ENCODE data around the gene GATM.

The GATM gene

GRCh38 chr15:45401665-45402161 is 23.4 kb upstream of the GATM start:
- peaks cover 13% of the 10 kb centered on the region for H3K27me3 ChIP-seq (ENCODE audit: control insufficient read depth, insufficient read depth, low read length)
- no peaks in the 10 kb centered on the region for H3K9me3 ChIP-seq (replicated peaks; ENCODE audit: low read length)
- H3K4me2 ChIP-seq (ENCODE audit: low read length): peak overlapping the region; percentile 95
- H3K36me3 ChIP-seq (ENCODE audit: insufficient read depth, low read length): peaks cover 11% of the 10 kb centered on the region
- peak overlapping the region; percentile 93 for H3K9ac ChIP-seq (ENCODE audit: low read depth, low read length)
- H3K4me3 ChIP-seq (ENCODE audit: low read length): peak overlapping the region; percentile 85
- H3K4me1 ChIP-seq (ENCODE audit: control insufficient read depth, insufficient read depth, low read length): peaks cover 9% of the 10 kb centered on the region

GRCh38 chr15:45399381-45400212 is 21.3 kb upstream of the GATM start:
- Histone ChIP-seq H3K4me3 (ENCODE audit: low read length) (no peak overlapping the region), H3K27me3 (ENCODE audit: control insufficient read depth, insufficient read depth, low read length) (peaks cover 32% of the 10 kb centered on the region), H3K9me3 (replicated peaks; ENCODE audit: low read length) (no peaks in the 10 kb centered on the region), H3K9ac (ENCODE audit: low read depth, low read length) (no peak overlapping the region), H3K4me2 (ENCODE audit: low read length) (no peak overlapping the region), H3K4me1 (ENCODE audit: control insufficient read depth, insufficient read depth, low read length) (peaks cover 9% of the 10 kb centered on the region), H3K36me3 (ENCODE audit: insufficient read depth, low read length) (no peaks in the 10 kb centered on the region)

- Histone ChIP-seq H3K9ac (ENCODE audit: low read depth, low read length) (no peak overlapping the region), H3K27me3 (ENCODE audit: control insufficient read depth, insufficient read depth, low read length) (peaks cover 51% of the 10 kb centered on the region)
These were observed 18.8 kb upstream of the GATM start for GRCh38 chr15:45397116-45397665.

GRCh38 chr15:45395943-45396342 is 17.6 kb upstream of the GATM start:
- no peaks in the 10 kb centered on the region for H3K36me3 ChIP-seq (ENCODE audit: insufficient read depth, low read length)

More at GRCh38 chr15:45397116-45397665, 18.8 kb upstream of the GATM start:
- no peak overlapping the region for H3K4me3 ChIP-seq (ENCODE audit: low read length)
- H3K36me3 ChIP-seq (ENCODE audit: insufficient read depth, low read length): no peaks in the 10 kb centered on the region
- H3K9me3 ChIP-seq (replicated peaks; ENCODE audit: low read length): no peaks in the 10 kb centered on the region
- H3K4me1 ChIP-seq (ENCODE audit: control insufficient read depth, insufficient read depth, low read length): no peaks in the 10 kb centered on the region
- H3K4me2 ChIP-seq (ENCODE audit: low read length): no peak overlapping the region

GRCh38 chr15:45394681-45395080 is 16.3 kb upstream of the GATM start:
- Histone ChIP-seq H3K4me3 (ENCODE audit: low read length) (no peak overlapping the region), H3K4me1 (ENCODE audit: control insufficient read depth, insufficient read depth, low read length) (no peaks in the 10 kb centered on the region), H3K9ac (ENCODE audit: low read depth, low read length) (no peak overlapping the region), H3K27me3 (ENCODE audit: control insufficient read depth, insufficient read depth, low read length) (peaks cover 64% of the 10 kb centered on the region), H3K4me2 (ENCODE audit: low read length) (no peak overlapping the region), H3K36me3 (ENCODE audit: insufficient read depth, low read length) (no peaks in the 10 kb centered on the region), H3K9me3 (replicated peaks; ENCODE audit: low read length) (no peaks in the 10 kb centered on the region)

More at GRCh38 chr15:45395943-45396342, 17.6 kb upstream of the GATM start:
- Histone ChIP-seq H3K9me3 (replicated peaks; ENCODE audit: low read length) (no peaks in the 10 kb centered on the region), H3K4me3 (ENCODE audit: low read length) (no peak overlapping the region), H3K9ac (ENCODE audit: low read depth, low read length) (no peak overlapping the region), H3K4me1 (ENCODE audit: control insufficient read depth, insufficient read depth, low read length) (no peaks in the 10 kb centered on the region), H3K4me2 (ENCODE audit: low read length) (no peak overlapping the region), H3K27me3 (ENCODE audit: control insufficient read depth, insufficient read depth, low read length) (peaks cover 61% of the 10 kb centered on the region)

- Histone ChIP-seq H3K9me3 (replicated peaks; ENCODE audit: low read length) (no peaks in the 10 kb centered on the region), H3K4me3 (ENCODE audit: low read length) (no peak overlapping the region), H3K36me3 (ENCODE audit: insufficient read depth, low read length) (no peaks in the 10 kb centered on the region), H3K9ac (ENCODE audit: low read depth, low read length) (no peak overlapping the region), H3K4me1 (ENCODE audit: control insufficient read depth, insufficient read depth, low read length) (no peaks in the 10 kb centered on the region), H3K27me3 (ENCODE audit: control insufficient read depth, insufficient read depth, low read length) (peaks cover 69% of the 10 kb centered on the region), H3K4me2 (ENCODE audit: low read length) (no peak overlapping the region)
These were observed 15.5 kb upstream of the GATM start for GRCh38 chr15:45393851-45394250.

GRCh38 chr15:45392584-45392855 is 14.2 kb upstream of the GATM start:
- Histone ChIP-seq H3K27me3 (ENCODE audit: control insufficient read depth, insufficient read depth, low read length) (peaks cover 76% of the 10 kb centered on the region), H3K36me3 (ENCODE audit: insufficient read depth, low read length) (no peaks in the 10 kb centered on the region), H3K4me3 (ENCODE audit: low read length) (no peak overlapping the region), H3K4me2 (ENCODE audit: low read length) (no peak overlapping the region), H3K9me3 (replicated peaks; ENCODE audit: low read length) (no peaks in the 10 kb centered on the region), H3K9ac (ENCODE audit: low read depth, low read length) (no peak overlapping the region), H3K4me1 (ENCODE audit: control insufficient read depth, insufficient read depth, low read length) (no peaks in the 10 kb centered on the region)

GRCh38 chr15:45391746-45392583 is 13.6 kb upstream of the GATM start:
- Histone ChIP-seq H3K4me1 (ENCODE audit: control insufficient read depth, insufficient read depth, low read length) (no peaks in the 10 kb centered on the region), H3K27me3 (ENCODE audit: control insufficient read depth, insufficient read depth, low read length) (peaks cover 76% of the 10 kb centered on the region), H3K4me2 (ENCODE audit: low read length) (no peak overlapping the region), H3K9ac (ENCODE audit: low read depth, low read length) (no peak overlapping the region), H3K4me3 (ENCODE audit: low read length) (no peak overlapping the region), H3K36me3 (ENCODE audit: insufficient read depth, low read length) (no peaks in the 10 kb centered on the region), H3K9me3 (replicated peaks; ENCODE audit: low read length) (no peaks in the 10 kb centered on the region)

GRCh38 chr15:45389351-45389750 is 11.0 kb upstream of the GATM start:
- Histone ChIP-seq H3K27me3 (ENCODE audit: control insufficient read depth, insufficient read depth, low read length) (peaks cover 73% of the 10 kb centered on the region), H3K9me3 (replicated peaks; ENCODE audit: low read length) (no peaks in the 10 kb centered on the region), H3K4me2 (ENCODE audit: low read length) (no peak overlapping the region), H3K36me3 (ENCODE audit: insufficient read depth, low read length) (no peaks in the 10 kb centered on the region), H3K4me1 (ENCODE audit: control insufficient read depth, insufficient read depth, low read length) (no peaks in the 10 kb centered on the region), H3K9ac (ENCODE audit: low read depth, low read length) (no peak overlapping the region), H3K4me3 (ENCODE audit: low read length) (no peak overlapping the region)

GRCh38 chr15:45387380-45388007 is 9.2 kb upstream of the GATM start:
- no peak overlapping the region for H3K4me2 ChIP-seq (ENCODE audit: low read length)
- no peaks in the 10 kb centered on the region for H3K9me3 ChIP-seq (replicated peaks; ENCODE audit: low read length)
- H3K36me3 ChIP-seq (ENCODE audit: insufficient read depth, low read length): no peaks in the 10 kb centered on the region
- peaks cover 68% of the 10 kb centered on the region for H3K27me3 ChIP-seq (ENCODE audit: control insufficient read depth, insufficient read depth, low read length)
- no peak overlapping the region for H3K9ac ChIP-seq (ENCODE audit: low read depth, low read length)
- no peaks in the 10 kb centered on the region for H3K4me1 ChIP-seq (ENCODE audit: control insufficient read depth, insufficient read depth, low read length)
- no peak overlapping the region for H3K4me3 ChIP-seq (ENCODE audit: low read length)

- peaks cover 66% of the 10 kb centered on the region for H3K27me3 ChIP-seq (ENCODE audit: control insufficient read depth, insufficient read depth, low read length)
- H3K4me1 ChIP-seq (ENCODE audit: control insufficient read depth, insufficient read depth, low read length): no peaks in the 10 kb centered on the region
- H3K9ac ChIP-seq (ENCODE audit: low read depth, low read length): no peak overlapping the region
- no peaks in the 10 kb centered on the region for H3K36me3 ChIP-seq (ENCODE audit: insufficient read depth, low read length)
- no peak overlapping the region for H3K4me2 ChIP-seq (ENCODE audit: low read length)
- no peaks in the 10 kb centered on the region for H3K9me3 ChIP-seq (replicated peaks; ENCODE audit: low read length)
- no peak overlapping the region for H3K4me3 ChIP-seq (ENCODE audit: low read length)
These were observed 8.6 kb upstream of the GATM start for GRCh38 chr15:45386974-45387373.

Data from skeletal muscle satellite cell (primary cell).